MM.1S (cell line): Measurements from ENCODE around the gene RBMS2.
A peak's percentile ranks its signal among the peaks of the same experiment; 100 is the strongest.

Source experiments
- DNase-seq: peaks from one replicate; pipeline ENCODE4 v3.0.0-alpha.2; 2015
- H2AFZ ChIP-seq: fragments of 300-600 bp; sonication (generic); 2 replicates; pipeline ENCODE4 v1.6.0; 2016; ENCODE audit warnings: antibody characterized with exemption, low read length
- H3F3A ChIP-seq: fragments of 300-600 bp; sonication (generic); 2 replicates; pipeline ENCODE4 v1.6.1; 2016; ENCODE audit warnings: mild to moderate bottlenecking, antibody characterized with exemption, low read length, moderate library complexity, mixed read lengths; ENCODE audit not compliant: insufficient read depth
- H3K27ac ChIP-seq: fragments of 300-600 bp; sonication (generic); 2 replicates; pipeline ENCODE4 v1.5.1; 2016; ENCODE audit warnings: mild to moderate bottlenecking, low read length
- H3K27me3 ChIP-seq: fragments of 300-600 bp; sonication (generic); replicated peaks from 2 replicates; pipeline ENCODE4 v1.6.0; 2016; ENCODE audit warnings: low read length; ENCODE audit not compliant: insufficient read depth
- H3K36me3 ChIP-seq: fragments of 300-600 bp; sonication (generic); replicated peaks from 2 replicates; pipeline ENCODE4 v1.6.1; 2016; ENCODE audit warnings: mild to moderate bottlenecking, low read length, mixed read lengths; ENCODE audit not compliant: insufficient read depth
- H3K4me1 ChIP-seq: fragments of 300-600 bp; sonication (generic); 2 replicates; pipeline ENCODE4 v1.6.1; 2016; ENCODE audit warnings: low read length, mixed read lengths
- H3K4me2 ChIP-seq: fragments of 300-600 bp; sonication (generic); 2 replicates; pipeline ENCODE4 v1.6.0; 2016; ENCODE audit warnings: low read depth, low read length
- H3K4me3 ChIP-seq: fragments of 300-600 bp; sonication (generic); 2 replicates; pipeline ENCODE4 v1.5.1; 2016; ENCODE audit warnings: low read length, mixed read lengths
- H3K79me2 ChIP-seq: fragments of 300-600 bp; sonication (generic); 2 replicates; pipeline ENCODE4 v1.6.1; 2016; ENCODE audit warnings: mixed run types, low read length, mixed read lengths
- H3K9ac ChIP-seq: fragments of 300-600 bp; sonication (generic); 2 replicates; pipeline ENCODE4 v1.6.1; 2016; ENCODE audit warnings: low read length, mixed read lengths
- H3K9me2 ChIP-seq: fragments of 300-600 bp; sonication (generic); replicated peaks from 2 replicates; pipeline ENCODE4 v1.6.1; 2016; ENCODE audit warnings: mild to moderate bottlenecking, low read length, mixed read lengths; ENCODE audit not compliant: insufficient read depth
- H3K9me3 ChIP-seq: fragments of 300-600 bp; sonication (generic); replicated peaks from 2 replicates; pipeline ENCODE4 v1.6.1; 2016; ENCODE audit warnings: mild to moderate bottlenecking, low read length, mixed read lengths; ENCODE audit not compliant: insufficient read depth
- H4K20me1 ChIP-seq: fragments of 300-600 bp; sonication (generic); 2 replicates; pipeline ENCODE4 v1.6.1; 2016; ENCODE audit warnings: mild to moderate bottlenecking, low read length, moderate library complexity, mixed read lengths; ENCODE audit not compliant: insufficient read depth
- CTCF ChIP-seq: fragments of 300-600 bp; sonication (generic); IDR thresholded peaks from 2 replicates; pipeline ENCODE4 v1.5.1; 2016; ENCODE audit warnings: antibody characterized with exemption, low read length, mixed read lengths
- EZH2 ChIP-seq: fragments of 300-600 bp; sonication (generic); optimal IDR thresholded peaks from 2 replicates; pipeline ENCODE3; 2017; ENCODE audit warnings: low read depth, mild to moderate bottlenecking, antibody characterized with exemption, low read length, mixed read lengths
- EZH2phosphoT487 ChIP-seq: fragments of 300-600 bp; sonication (generic); IDR thresholded peaks from 2 replicates; pipeline ENCODE4 v1.6.1; 2018; ENCODE audit warnings: antibody characterized with exemption, low read length

RBMS2 gene

GRCh38 chr12:56528846-56529245 lies 7.2 kb downstream of the RBMS2 start:
- Histone ChIP-seq H4K20me1 (no peaks in the 10 kb centered on the region), H3K4me3 (no peak overlapping the region), H3K9ac (no peak overlapping the region), H3K79me2 (no peaks in the 10 kb centered on the region), H3K4me2 (no peak overlapping the region), H3K27ac (no peak overlapping the region), H3F3A (no peaks in the 10 kb centered on the region), H2AFZ (no peak overlapping the region), H3K36me3 (no peaks in the 10 kb centered on the region), H3K9me3 (no peaks in the 10 kb centered on the region), H3K4me1 (no peaks in the 10 kb centered on the region), H3K27me3 (no peaks in the 10 kb centered on the region), H3K9me2 (no peaks in the 10 kb centered on the region)
- TF ChIP-seq EZH2phosphoT487 (no peak), EZH2 (no peak), CTCF (no peak)
- no peak for DNase-seq

DNA sequence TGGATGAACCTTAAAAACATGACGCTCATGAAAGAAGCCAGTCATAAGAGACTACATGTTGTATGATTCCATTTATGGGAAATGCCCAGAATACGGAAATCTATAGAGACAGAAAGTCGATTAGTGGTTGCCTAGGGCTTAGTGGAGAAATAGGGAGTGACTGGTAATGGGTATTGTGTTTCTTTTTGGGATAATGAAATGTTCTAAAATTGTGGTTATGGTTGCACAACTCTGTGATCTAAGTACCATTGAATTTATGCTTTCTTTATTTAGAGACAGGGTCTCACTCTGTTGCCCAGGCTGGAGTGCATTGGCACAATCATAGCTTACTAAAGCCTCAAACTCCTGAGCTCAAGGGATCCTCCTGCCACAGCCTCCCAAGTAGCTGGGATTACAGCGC lies 8.0 kb downstream of the RBMS2 start:
- Histone ChIP-seq H3K4me2 (no peak overlapping the region), H3K36me3 (no peaks in the 10 kb centered on the region), H2AFZ (no peak overlapping the region), H4K20me1 (no peaks in the 10 kb centered on the region), H3K4me1 (no peaks in the 10 kb centered on the region), H3K9ac (no peak overlapping the region), H3K79me2 (no peaks in the 10 kb centered on the region), H3K27ac (no peak overlapping the region), H3K9me2 (no peaks in the 10 kb centered on the region), H3K9me3 (no peaks in the 10 kb centered on the region), H3K27me3 (no peaks in the 10 kb centered on the region), H3K4me3 (no peak overlapping the region), H3F3A (no peaks in the 10 kb centered on the region)
- no peak for TF ChIP-seq EZH2
- TF ChIP-seq CTCF = no peak
- TF ChIP-seq EZH2phosphoT487 = no peak
- DNase-seq = no peak

DNA sequence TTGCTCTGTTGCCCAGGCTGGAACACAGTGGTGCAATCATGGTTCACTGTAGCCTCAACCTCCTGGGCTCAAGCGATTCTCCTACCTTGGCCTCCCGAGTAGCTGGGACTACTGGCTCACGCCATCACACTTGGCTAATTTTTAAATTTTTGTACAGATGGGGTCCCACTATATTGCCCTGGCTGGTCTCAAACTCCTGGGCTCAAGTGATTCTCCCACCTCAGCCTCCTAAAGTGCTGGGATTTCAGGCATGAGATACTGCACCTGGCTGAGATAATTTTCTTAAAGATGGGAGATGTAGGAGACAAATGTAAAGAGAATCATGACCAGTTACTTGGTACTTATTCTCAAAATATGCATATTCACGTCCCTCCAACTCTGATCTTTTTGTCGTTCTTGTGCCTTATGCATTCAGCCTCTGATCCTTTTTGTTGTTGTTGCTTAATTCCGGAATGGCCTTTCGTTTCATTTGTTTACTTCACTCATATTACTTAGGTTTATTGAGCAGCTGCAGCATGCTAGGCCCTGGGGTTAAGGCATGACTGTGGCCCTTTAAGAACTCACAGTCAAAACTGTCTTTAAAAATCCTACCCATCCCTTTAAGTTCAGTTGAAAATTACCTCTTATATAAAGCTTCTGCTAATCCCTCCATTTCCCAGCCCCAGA lies 8.9 kb downstream of the RBMS2 start:
- H3K36me3 ChIP-seq = no peaks in the 10 kb centered on the region
- H3K27me3 ChIP-seq = no peaks in the 10 kb centered on the region
- no peaks in the 10 kb centered on the region for H3K9me3 ChIP-seq
- H3K4me2 ChIP-seq = no peak overlapping the region
- no peaks in the 10 kb centered on the region for H3K4me1 ChIP-seq
- H3K9ac ChIP-seq = no peak overlapping the region
- no peak for DNase-seq
- no peak overlapping the region for H2AFZ ChIP-seq
- H3K9me2 ChIP-seq = no peaks in the 10 kb centered on the region
- H3F3A ChIP-seq = no peaks in the 10 kb centered on the region
- no peak overlapping the region for H3K27ac ChIP-seq
- H3K4me3 ChIP-seq = no peak overlapping the region
- TF ChIP-seq EZH2 = no peak
- no peaks in the 10 kb centered on the region for H4K20me1 ChIP-seq
- H3K79me2 ChIP-seq = no peaks in the 10 kb centered on the region

DNA sequence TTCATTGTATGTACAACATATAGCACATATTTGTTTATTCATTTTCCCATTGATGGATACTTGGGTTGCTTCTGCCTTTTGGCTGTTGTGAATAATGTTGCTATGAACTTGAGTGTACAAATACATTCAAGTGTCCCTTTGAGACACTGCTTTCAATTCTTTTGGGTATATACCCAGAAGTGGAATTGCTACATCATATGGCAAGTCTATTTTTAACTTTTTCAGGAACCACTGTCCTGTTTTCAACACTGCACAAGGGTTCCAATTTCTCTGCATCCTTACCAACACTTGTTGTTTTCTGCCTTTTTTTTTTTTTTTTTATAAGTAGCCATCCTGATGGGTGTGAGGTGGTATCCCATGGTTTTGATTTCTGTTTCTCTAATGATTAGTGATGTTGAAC lies 15.9 kb downstream of the RBMS2 start:
- no peak overlapping the region for H3K4me3 ChIP-seq
- H3K9ac ChIP-seq = no peak overlapping the region
- no peaks in the 10 kb centered on the region for H3K79me2 ChIP-seq
- no peaks in the 10 kb centered on the region for H3K9me2 ChIP-seq
- no peaks in the 10 kb centered on the region; the same call in 1 of the 2 replicates for H3F3A ChIP-seq
- no peak for DNase-seq
- no peaks in the 10 kb centered on the region for H3K9me3 ChIP-seq
- 0 out of 2 replicates have a peak, but pooled peaks cover 3% of the 10 kb centered on the region for H3K4me1 ChIP-seq
- TF ChIP-seq EZH2 (no peak), EZH2phosphoT487 (no peak), CTCF (no peak)
- H4K20me1 ChIP-seq = no peaks in the 10 kb centered on the region
- no peaks in the 10 kb centered on the region for H3K36me3 ChIP-seq
- no peak overlapping the region for H3K27ac ChIP-seq
- H3K4me2 ChIP-seq = no peak overlapping the region
- no peaks in the 10 kb centered on the region for H3K27me3 ChIP-seq
- H2AFZ ChIP-seq = 0 out of 2 replicates have a peak overlapping the region, but pooled peaks have one; percentile 35
